GM21786 (cell line): ENCODE measurements around the gene EGR4.
"Not testable (repeated sequence)": the region's sequence is repeated elsewhere in the genome, so short reads cannot be mapped to it uniquely, and the experiment has no call there.

Experiments
- ATAC-seq: cut with Tn5 transposase; IDR thresholded peaks from one replicate; pipeline ENCODE4 v1.9.1; 2021; ENCODE audit not compliant: unreplicated experiment

Gene EGR4

GRCh38 chr2:73264332-73264606, 29.1 kb downstream of the EGR4 start:
- ATAC-seq = no peak

- ATAC-seq = no peak
Observed at GRCh38 chr2:73263540-73264331, 29.6 kb downstream of the EGR4 start.

GRCh38 chr2:73262691-73263429, 30.5 kb downstream of the EGR4 start:
- not testable (repeated sequence) for ATAC-seq

DNA sequence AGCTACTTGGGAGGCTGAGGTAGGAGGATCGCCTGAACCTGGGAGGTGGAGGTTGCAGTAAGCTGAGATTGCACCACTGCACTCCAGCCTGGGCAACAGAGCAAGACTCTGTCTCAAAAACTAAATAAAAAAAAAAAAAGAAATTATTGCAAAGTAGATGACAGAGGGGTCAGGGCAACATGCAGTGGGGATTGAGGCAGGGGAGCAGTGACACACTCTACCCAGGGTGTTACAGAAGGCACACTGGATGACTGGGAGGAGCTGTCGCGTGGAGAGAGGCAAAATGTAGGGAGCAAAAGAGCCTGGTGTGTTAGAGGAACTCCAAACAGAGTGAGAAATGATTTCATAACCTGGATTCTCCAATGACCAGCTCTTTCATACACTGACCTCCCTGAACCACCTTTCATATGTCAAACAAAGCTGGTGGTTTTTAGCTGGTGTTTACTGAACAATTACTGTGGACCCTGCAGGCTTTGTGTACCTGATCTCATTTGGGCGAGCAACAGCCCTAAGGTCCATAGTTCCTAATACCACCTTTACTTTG, 31.2 kb downstream of the EGR4 start:
- no peak for ATAC-seq

- ATAC-seq = no peak
Observed at GRCh38 chr2:73260338-73260984, 32.9 kb downstream of the EGR4 start.

DNA sequence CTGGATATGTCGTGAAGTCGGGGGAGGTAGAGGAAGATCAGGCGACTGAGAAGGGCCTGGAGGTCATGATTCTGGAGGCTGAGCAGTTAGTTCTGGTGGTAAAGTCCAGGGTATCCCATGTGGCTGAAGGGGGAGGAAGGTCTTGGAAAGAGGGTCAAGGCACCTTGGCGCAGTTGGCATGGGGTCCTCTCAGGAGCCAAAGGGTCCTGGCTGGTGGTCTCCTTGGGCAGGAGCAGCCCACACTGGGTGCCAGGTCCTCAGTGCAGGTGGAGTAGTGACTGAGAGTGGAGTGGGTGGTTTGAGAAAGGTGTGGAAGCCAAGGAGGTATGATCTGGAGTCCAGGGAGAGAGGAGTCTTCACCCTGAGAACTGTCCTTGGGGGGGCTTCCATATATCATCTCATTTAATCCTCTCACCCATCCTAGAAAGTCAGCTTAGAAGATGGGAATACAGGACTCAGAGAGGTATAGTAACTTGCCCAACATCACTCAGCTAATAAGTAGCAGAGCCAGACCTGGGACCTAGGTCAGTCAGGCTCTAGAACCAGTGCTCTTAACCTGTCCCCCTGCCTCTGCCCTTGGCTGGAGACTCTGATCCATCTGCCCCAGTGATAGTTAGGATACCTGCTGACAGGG, 33.5 kb downstream of the EGR4 start:
- no peak for ATAC-seq

- no peak for ATAC-seq
Observed at GRCh38 chr2:73259276-73259675, 34.1 kb downstream of the EGR4 start.

- ATAC-seq = no peak
Observed at GRCh38 chr2:73258913-73259215, 34.5 kb downstream of the EGR4 start.

DNA sequence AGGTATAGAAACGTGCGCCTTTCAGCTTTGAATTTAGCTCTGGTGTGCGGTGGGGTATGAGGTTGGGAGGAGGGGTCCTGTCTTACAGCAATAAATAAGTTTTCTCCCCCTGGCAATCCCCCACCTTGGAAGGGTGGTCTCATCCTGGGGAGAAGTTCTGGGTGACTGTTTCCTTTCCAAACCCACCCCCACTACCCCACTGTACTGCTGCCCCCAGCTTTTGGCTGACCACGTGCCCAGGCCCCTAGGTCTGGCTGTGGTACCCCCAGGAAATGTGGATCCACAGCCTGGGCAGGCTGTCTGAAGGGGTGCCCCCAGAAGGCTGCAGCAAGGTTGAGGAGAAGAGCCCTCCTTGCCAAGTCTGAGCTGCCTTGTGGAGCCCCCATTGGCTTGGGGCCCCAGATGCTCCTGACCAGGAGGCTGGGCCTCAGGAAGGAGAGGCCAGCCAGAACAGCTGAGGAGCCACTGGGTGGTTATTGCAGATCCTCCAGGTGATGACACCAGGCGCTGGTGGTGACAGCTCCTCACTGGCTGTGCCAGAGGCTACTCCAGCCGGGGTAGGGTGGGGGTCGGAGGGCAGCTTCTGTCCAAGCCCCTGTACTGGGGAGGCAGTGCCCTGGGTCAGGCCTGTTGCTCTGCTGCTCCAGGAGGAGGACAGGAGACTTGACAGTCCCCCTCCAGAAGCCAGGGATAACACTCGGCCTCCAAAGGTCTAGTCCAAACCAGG, 35.0 kb downstream of the EGR4 start:
- no peak for ATAC-seq

DNA sequence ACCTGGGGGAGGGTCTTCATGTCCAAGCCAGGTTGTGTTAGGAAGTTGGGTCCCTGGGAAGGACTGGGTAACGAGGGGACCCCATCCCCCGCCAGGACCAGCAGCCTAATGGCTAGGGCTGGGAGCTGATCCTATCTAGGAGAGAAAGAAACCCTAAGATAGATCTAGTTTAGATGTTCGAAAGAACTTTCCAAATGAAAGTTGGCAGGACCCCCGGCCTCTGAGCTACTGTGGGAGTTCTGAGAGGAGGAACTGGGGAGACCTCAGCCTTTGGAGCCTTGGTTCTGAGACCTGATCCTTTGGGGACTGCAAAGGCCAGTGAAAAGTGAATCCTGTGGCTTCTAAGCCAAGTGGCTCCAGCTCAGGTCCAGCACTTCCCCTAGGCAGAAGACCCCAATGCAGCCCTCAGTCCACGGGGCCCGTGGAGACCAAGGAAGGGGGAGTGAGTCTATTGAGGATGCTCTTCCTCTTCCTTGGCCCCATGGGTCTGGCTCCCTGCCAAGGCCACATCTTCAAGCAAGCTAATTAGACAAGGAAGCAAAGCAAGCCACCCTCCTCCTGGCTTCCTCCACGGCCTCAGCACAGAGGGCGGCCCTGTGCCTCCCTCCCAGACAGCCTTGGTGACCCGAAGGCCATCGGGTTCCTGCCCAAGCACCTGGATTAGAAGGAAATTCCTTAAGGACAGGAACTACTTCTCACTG, 35.8 kb downstream of the EGR4 start:
- no peak for ATAC-seq

DNA sequence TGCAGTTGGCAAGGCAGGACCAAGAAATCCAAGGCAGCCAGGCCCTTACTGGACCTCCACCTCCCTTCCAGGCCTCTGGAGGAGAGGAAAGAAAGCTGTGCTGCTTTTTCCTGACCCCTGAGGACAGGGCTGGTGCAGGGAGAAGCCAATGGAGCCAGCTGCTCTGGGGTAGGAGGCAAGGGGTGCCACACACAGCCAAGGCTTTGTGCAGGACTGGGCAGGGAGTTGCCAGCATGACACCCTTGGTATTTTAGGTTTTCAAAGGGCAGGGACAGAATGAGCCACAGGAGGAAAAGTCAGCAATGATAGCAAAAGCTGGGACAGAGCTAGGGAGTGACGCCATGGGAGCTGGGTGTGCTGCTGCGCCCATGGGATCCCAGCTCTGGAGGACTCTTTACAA, 36.3 kb downstream of the EGR4 start:
- ATAC-seq = no peak

DNA sequence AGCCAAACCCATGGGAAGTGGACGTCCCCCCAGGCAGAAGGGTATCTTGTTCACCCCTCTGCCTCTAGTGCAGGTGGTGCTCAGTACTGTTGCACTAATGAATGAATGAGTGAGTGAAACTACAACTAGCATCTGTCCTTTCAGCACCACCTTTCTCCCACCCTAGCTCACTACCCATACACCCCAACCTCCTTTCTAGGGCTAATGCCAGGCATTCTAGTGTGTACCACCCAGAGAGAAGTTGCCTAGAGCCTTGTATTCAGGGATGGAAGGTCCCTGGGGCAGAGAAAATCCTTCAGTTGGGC, 36.8 kb downstream of the EGR4 start:
- ATAC-seq = no peak

- ATAC-seq = no peak
Observed at GRCh38 chr2:73255907-73256617, 37.3 kb downstream of the EGR4 start.

DNA sequence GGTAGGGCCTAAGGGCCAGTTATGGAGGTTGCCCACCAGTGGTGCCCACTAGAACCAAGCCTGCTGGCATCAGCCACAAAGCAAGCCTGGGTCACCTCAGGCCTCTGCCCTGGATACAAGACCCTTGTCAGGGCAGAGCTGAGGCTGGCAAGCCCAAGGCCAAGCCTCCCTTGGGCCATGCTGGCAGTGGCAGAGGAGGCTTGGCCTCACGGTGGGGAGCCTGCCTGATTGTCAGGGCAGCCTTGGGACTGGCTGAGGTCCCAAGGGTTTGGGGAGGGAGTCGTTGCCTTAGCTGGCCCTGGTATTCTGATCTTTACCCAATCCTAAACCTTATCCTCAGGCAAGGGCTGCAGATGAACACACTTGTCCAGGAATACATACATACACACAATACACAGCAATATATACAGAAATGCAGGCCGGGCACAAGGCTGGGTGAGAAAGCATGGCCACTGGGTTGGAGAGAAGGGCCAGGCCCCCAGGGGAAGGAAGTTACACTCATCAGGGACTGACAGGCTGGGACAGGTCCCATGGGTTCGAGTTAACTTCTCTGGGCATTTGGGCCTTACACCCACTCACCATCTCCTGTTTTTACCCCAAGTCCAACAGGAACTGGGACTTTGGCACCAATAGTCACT, 38.2 kb downstream of the EGR4 start:
- no peak for ATAC-seq

- no peak for ATAC-seq
Observed at GRCh38 chr2:73254343-73255006, 38.9 kb downstream of the EGR4 start.

- ATAC-seq = no peak
Observed at GRCh38 chr2:73253901-73254300, 39.4 kb downstream of the EGR4 start.

DNA sequence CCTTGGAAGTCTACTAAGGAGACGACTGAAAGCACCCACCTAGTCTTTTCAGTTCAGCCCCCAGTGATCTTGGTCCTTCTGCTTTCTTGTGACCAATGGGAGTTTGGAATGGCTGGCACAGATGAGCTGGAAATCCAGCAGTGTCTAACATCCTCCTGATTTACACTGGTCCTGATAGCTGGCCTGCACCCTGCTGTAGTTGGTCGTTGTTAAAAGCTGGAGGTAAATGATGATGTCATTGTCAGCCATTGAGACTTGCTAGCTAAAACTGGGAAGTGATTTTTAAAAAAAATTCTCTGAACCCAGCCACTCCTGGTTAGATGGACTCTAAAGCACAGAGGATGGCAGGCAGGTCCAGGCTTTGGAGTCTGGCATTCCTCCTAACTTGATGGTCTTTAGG, 39.9 kb downstream of the EGR4 start:
- no peak for ATAC-seq

DNA sequence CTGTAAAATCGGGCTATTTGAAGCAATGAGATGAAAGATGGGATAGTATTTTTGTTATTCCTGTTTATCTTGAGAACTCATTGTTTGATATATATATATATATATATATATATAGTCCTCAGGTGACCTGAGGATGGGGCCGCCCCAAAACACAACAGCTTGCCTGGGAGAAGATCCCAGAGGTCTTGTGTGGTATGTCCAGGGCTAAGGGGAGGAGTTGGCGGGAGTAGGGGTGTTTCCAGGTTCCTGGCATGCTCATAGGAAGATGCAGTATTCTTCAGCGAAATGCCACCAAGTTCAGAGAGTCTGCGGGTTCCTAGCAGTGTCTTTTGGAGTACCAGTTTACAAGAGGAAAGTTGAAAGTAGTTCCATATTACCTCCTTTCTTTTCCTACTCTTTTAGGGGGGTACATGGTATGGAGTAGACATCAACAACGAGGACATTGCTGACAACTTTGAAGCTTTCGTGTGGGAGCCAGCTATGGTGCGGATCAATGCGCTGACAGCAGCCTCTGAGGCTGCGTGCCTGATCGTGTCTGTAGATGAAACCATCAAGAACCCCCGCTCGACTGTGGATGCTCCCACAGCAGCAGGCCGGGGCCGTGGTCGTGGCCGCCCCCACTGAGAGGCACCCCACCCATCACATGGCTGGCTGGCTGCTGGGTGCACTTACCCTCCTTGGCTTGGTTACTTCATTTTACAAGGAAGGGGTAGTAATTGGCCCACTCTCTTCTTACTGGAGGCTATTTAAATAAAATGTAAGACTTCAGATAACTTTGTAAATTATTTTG, 40.9 kb downstream of the EGR4 start:
- ATAC-seq = no peak
